Right lobe of liver (tissue), 6 donors: ENCODE measurements around the gene AMY2B. TPM values are rescaled to one million over a fixed set of nuclear protein-coding genes. Genes with fewer than 3 reads are reported as not detected.
"Not testable (repeated sequence)": the region's sequence is repeated elsewhere in the genome, so short reads cannot be mapped to it uniquely, and the experiment has no call there.

ENCODE experiments used
- ATAC-seq, 4 donors: fragments of 200-7000 bp; cut with Tn5 transposase; one replicate each; pipeline ENCODE4 v1.9.1; 2020; ENCODE audit warnings: mild to moderate bottlenecking in 4 of 4, moderate library complexity in 4 of 4
- DNase-seq, 3 donors: peaks; one replicate each; pipeline ENCODE4 v3.0.0-alpha.2; 2020
- H3K27ac ChIP-seq, 3 donors: fragments of 200-600 bp; one replicate each; pipeline ENCODE4 v1.8.0; 2022
- H3K27me3 ChIP-seq, 2 donors: fragments of 200-600 bp; one replicate each; pipeline ENCODE4 v1.8.0; 2022
- H3K36me3 ChIP-seq, 4 donors: fragments of 200-600 bp; sonication (generic) in 1 of 4; one replicate each; pipeline versions ENCODE4 v1.5.1 to v1.8.0; 2017 to 2022; ENCODE audit warnings: control low read depth in 1 of 4
- H3K4me1 ChIP-seq, 4 donors: fragments of 200-600 bp; sonication (generic) in 1 of 4; one replicate each; pipeline versions ENCODE4 v1.5.1 to v1.8.0; 2017 to 2022; ENCODE audit warnings: control low read depth in 1 of 4
- H3K4me3 ChIP-seq, 3 donors: fragments of 200-600 bp; one replicate each; pipeline ENCODE4 v1.8.0; 2022
- H3K9me3 ChIP-seq, 4 donors: fragments of 200-600 bp; sonication (generic) in 1 of 4; one replicate each; pipeline versions ENCODE4 v1.5.1 to v1.8.0; 2017 to 2022; ENCODE audit warnings: control low read depth in 1 of 4
- CTCF ChIP-seq, 4 donors: fragments of 200-600 bp in 3 of 4; fragments of 450-650 bp in 1 of 4; IDR thresholded peaks; one replicate each; pipeline versions ENCODE4 v1.5.1 to v1.8.0; 2016 to 2022; ENCODE audit warnings: antibody characterized with exemption in 4 of 4, mild to moderate bottlenecking in 2 of 4
- POLR2A ChIP-seq: fragments of 450-650 bp; IDR thresholded peaks from one replicate; pipeline ENCODE4 v1.6.1; 2017; ENCODE audit warnings: antibody characterized with exemption, mild to moderate bottlenecking
- WGBS: methylation state at CpG from one replicate; pipeline ENCODE4 v1.1.6; 2018; ENCODE audit warnings: low coverage, low lambda C conversion rate; ENCODE audit not compliant: insufficient coverage; ENCODE audit errors: missing lambda C conversion rate; 5-methylcytosine and 5-hydroxymethylcytosine counted together
- intact Hi-C, 2 donors: fragments of 100-400 bp; cut with DNase I; formaldehyde crosslinking; loops; one replicate each; pipeline versions ENCODE4 v1.11.2 to v1.14.1; 2022
- total RNA-seq, 6 experiments: library from RNA; depleted of rRNA in 2 of 6; stranded (reverse); fragments of >200 nt in 2 of 6; fragmentation: NEBNext Ultra II Directional in 3 of 6; extraction: Animal tissue kit (Norgen Biotek cat#: 25700) in 3 of 6; gene quantifications; one replicate each; pipeline versions ENCODE4 v1.1.0 to v1.2.4, GENCODE V29; 2016 to 2023
- donor health status: DM: no; HTN: yes; CAD: no.
- donor health status: DM: no; HTN: no; CAD: no.
- donor health status: DM: no; HTN: no; CAD: no.
- donor health status: DM: no; HTN: yes; CAD: no.
- donor health status: DM: no; HTN: yes; CAD: no.

Gene AMY2B
- total RNA-seq, 6 experiments from 2014 or later: 4.3 to 21.2 (median 9.2) TPM

- Histone ChIP-seq H3K36me3 (no peaks in the 10 kb centered on the region), H3K27ac (no peak overlapping the region), H3K4me3 (no peak overlapping the region), H3K4me1 (no peaks in the 10 kb centered on the region), H3K27me3 (no peaks in the 10 kb centered on the region), H3K9me3 (no peaks in the 10 kb centered on the region)
- ATAC-seq: no peak
- intact Hi-C loops: no loop called here
- DNase-seq: no peak
- WGBS: 65% methylated on average over 2 of the region's 2 CpGs
- TF ChIP-seq POLR2A (no peak), CTCF (IDR thresholded peaks at IDR 0.05) (no peak)
These were observed 13.1 kb downstream of the AMY2B start for GRCh38 chr1:103584537-103584936.

- H3K4me1 ChIP-seq, intact Hi-C loops, H3K27me3 ChIP-seq, H3K27ac ChIP-seq, ATAC-seq, DNase-seq, H3K4me3 ChIP-seq, H3K9me3 ChIP-seq, H3K36me3 ChIP-seq: not testable (repeated sequence)
- no CpG with 5 or more reads among the region's 3 CpGs for WGBS
These were observed 31.4 kb downstream of the AMY2B start for GRCh38 chr1:103602740-103603139.

- no peaks in the 10 kb centered on the region for H3K27me3 ChIP-seq
- no peak overlapping the region for H3K4me3 ChIP-seq
- H3K36me3 ChIP-seq: no peaks in the 10 kb centered on the region
- H3K4me1 ChIP-seq: no peaks in the 10 kb centered on the region
- whole genome bisulfite sequencing: 95% methylated on average over 2 of the region's 2 CpGs
- H3K27ac ChIP-seq: no peak overlapping the region
- intact Hi-C loops: no loop called here
- DNase-seq: no peak
- no peaks in the 10 kb centered on the region for H3K9me3 ChIP-seq
- TF ChIP-seq POLR2A (no peak), CTCF (IDR thresholded peaks at IDR 0.05) (no peak)
- no peak for ATAC-seq
These were observed 45.0 kb downstream of the AMY2B start for GRCh38 chr1:103616362-103616761.

GRCh38 chr1:103616994-103617477, 45.6 kb downstream of the AMY2B start, which contains the start of gene AMY2A:
Gene AMY2A, plus strand, starts transcription at chr1:103617427. Its CDS starts 14 bp downstream, at chr1:103617441.
- intact Hi-C loops, H3K4me3 ChIP-seq, DNase-seq, H3K27ac ChIP-seq, H3K4me1 ChIP-seq, H3K9me3 ChIP-seq, H3K27me3 ChIP-seq, H3K36me3 ChIP-seq, ATAC-seq: not testable (repeated sequence)
- WGBS: 80% methylated on average over 3 of the region's 3 CpGs

- H3K4me1 ChIP-seq, H3K27me3 ChIP-seq, H3K4me3 ChIP-seq, H3K36me3 ChIP-seq, ATAC-seq, H3K27ac ChIP-seq, DNase-seq, intact Hi-C loops, H3K9me3 ChIP-seq: not testable (repeated sequence)
- 60% methylated on average over 1 of the region's 4 CpGs for WGBS
These were observed 56.0 kb downstream of the AMY2B start for GRCh38 chr1:103627436-103627835.

Other genes with a start within 250 kb of the AMY2B start
- 10 to 100 TPM in 4 of 6 experiments, 1 to 10 TPM in 2; 9.1 to 19.3 (median 12.2) TPM for gene RNPC3, start 45.9 kb upstream of the AMY2B start, total RNA-seq
- gene AMY2A, start 45.8 kb downstream of the AMY2B start, total RNA-seq: not detected
- gene AMY1A, start 84.2 kb downstream of the AMY2B start, total RNA-seq: not detected
- gene AMY1B, start 124.6 kb downstream of the AMY2B start, total RNA-seq: not detected
- not detected for gene AMY1C, start 178.3 kb downstream of the AMY2B start, total RNA-seq